C4-2B (cell line): ENCODE data around the gene ITGB4.

Source experiments
- CTCF ChIP-seq: fragments of 450-650 bp; conservative IDR thresholded peaks from 2 replicates; pipeline ENCODE4 v1.5.1; 2017; ENCODE audit warnings: mild to moderate bottlenecking
- ZFX ChIP-seq: fragments of 450-650 bp; IDR thresholded peaks from 2 replicates; pipeline ENCODE4 v1.6.1; 2017

DNA sequence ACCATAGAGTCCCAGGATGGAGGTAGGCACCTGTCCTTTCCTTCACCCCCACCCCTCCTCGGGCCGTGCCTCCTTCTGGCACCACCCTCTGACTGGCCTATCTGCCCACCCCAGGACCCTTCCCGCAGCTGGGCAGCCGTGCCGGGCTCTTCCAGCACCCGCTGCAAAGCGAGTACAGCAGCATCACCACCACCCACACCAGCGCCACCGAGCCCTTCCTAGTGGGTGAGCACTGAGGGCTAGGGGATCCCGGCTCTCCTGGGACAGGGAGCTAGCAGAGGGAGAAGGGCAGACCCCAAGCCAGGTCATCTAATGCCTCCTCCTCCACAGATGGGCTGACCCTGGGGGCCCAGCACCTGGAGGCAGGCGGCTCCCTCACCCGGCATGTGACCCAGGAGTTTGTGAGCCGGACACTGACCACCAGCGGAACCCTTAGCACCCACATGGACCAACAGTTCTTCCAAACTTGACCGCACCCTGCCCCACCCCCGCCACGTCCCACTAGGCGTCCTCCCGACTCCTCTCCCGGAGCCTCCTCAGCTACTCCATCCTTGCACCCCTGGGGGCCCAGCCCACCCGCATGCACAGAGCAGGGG lies 35.9 kb downstream of the ITGB4 start:
- TF ChIP-seq CTCF: no peak
- no peak for TF ChIP-seq ZFX
